Stimulated activated CD8-positive, alpha-beta memory T cell treated with anti-CD3 and anti-CD28 coated beads, Interleukin-15, amount 100 ng/mL, for 48 hours (primary cell): Measurements from ENCODE around the gene AXIN2.

Source experiments
- DNase-seq, 2 donors: peaks; one replicate each; pipeline ENCODE4 v3.0.0-alpha.2; 2020; ENCODE audit warnings: low read depth in 2 of 2

Gene AXIN2

GRCh38 chr17:65584604-65585521 is 23.4 kb upstream of the AXIN2 start:
- DNase-seq = no peak

GRCh38 chr17:65583921-65584603 is 22.6 kb upstream of the AXIN2 start:
- no peak for DNase-seq

- DNase-seq = no peak
Observed at GRCh38 chr17:65576939-65577338, 15.5 kb upstream of the AXIN2 start.

- DNase-seq = no peak
Observed at GRCh38 chr17:65573282-65573602, 11.8 kb upstream of the AXIN2 start.

- no peak for DNase-seq
Observed at GRCh38 chr17:65572581-65573281, 11.3 kb upstream of the AXIN2 start.

- DNase-seq = no peak
Observed at GRCh38 chr17:65572186-65572580, 10.7 kb upstream of the AXIN2 start.

GRCh38 chr17:65568918-65569317 is 7.5 kb upstream of the AXIN2 start:
- DNase-seq = no peak

- DNase-seq = no peak
Observed at GRCh38 chr17:65567566-65567965, 6.1 kb upstream of the AXIN2 start.

GRCh38 chr17:65565559-65565958 is 4.1 kb upstream of the AXIN2 start:
- DNase-seq = no peak

GRCh38 chr17:65564793-65565192 is 3.3 kb upstream of the AXIN2 start:
- DNase-seq = no peak

- DNase-seq = no peak
Observed at GRCh38 chr17:65562206-65562531, 721 bp upstream of the AXIN2 start.

- DNase-seq = peak; percentile 40 to 60
Observed at GRCh38 chr17:65560628-65561451, 608 bp downstream of the AXIN2 start.

GRCh38 chr17:65559804-65560627 is 1.4 kb downstream of the AXIN2 start:
- no peak for DNase-seq

- DNase-seq = no peak
Observed at GRCh38 chr17:65559461-65559803, 2.0 kb downstream of the AXIN2 start.

- no peak for DNase-seq
Observed at GRCh38 chr17:65558683-65559460, 2.6 kb downstream of the AXIN2 start.

GRCh38 chr17:65558311-65558682 is 3.2 kb downstream of the AXIN2 start:
- DNase-seq = no peak

GRCh38 chr17:65557349-65558310 is 3.8 kb downstream of the AXIN2 start:
- no peak for DNase-seq

GRCh38 chr17:65556910-65557348 is 4.5 kb downstream of the AXIN2 start:
- no peak for DNase-seq
